Neural progenitor cell (in vitro differentiated cells): ENCODE measurements around the gene MYBPHL.

Source experiments
- EZH2 ChIP-seq: fragments of 200-600 bp; sonication (generic); IDR thresholded peaks from 2 replicates; pipeline ENCODE4 v1.6.1; 2017; ENCODE audit warnings: antibody characterized with exemption, mild to moderate bottlenecking, moderate library complexity
- EZH2phosphoT487 ChIP-seq: fragments of 200-600 bp; sonication (generic); IDR thresholded peaks from 2 replicates; pipeline ENCODE4 v1.6.1; 2017; ENCODE audit warnings: antibody characterized with exemption
- TF ChIP-seq, protein P1 (sequence below): fragments of 200-600 bp; sonication (generic); IDR thresholded peaks from 2 replicates; pipeline ENCODE4 v1.5.1; 2017; ENCODE audit warnings: antibody characterized with exemption, mild to moderate bottlenecking

DNA sequence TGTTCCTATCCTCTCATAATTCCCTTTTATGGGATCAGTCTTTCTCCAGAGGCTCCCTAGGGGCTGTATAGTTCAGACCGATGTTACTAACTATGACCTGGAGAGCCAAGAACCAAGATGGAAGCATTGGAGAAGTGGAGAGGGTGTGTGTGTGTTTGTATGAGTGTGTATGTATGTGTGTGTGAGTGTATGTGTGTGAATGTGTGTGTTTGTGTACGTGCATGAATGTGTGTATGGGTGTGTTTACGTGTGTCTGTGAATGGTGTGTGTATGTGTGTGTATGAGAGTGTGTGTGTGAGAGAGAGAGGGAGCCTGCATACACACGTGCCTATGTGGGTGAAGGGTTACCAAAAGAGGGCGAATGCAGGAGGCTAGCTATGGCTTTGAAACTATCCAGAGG lies 4.9 kb downstream of the MYBPHL start:
- TF ChIP-seq, protein P1, sequence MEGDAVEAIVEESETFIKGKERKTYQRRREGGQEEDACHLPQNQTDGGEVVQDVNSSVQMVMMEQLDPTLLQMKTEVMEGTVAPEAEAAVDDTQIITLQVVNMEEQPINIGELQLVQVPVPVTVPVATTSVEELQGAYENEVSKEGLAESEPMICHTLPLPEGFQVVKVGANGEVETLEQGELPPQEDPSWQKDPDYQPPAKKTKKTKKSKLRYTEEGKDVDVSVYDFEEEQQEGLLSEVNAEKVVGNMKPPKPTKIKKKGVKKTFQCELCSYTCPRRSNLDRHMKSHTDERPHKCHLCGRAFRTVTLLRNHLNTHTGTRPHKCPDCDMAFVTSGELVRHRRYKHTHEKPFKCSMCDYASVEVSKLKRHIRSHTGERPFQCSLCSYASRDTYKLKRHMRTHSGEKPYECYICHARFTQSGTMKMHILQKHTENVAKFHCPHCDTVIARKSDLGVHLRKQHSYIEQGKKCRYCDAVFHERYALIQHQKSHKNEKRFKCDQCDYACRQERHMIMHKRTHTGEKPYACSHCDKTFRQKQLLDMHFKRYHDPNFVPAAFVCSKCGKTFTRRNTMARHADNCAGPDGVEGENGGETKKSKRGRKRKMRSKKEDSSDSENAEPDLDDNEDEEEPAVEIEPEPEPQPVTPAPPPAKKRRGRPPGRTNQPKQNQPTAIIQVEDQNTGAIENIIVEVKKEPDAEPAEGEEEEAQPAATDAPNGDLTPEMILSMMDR = no peak
- TF ChIP-seq EZH2 = no peak
- TF ChIP-seq EZH2phosphoT487 = no peak
